ENCODE results near the gene NLRX1.

- TF ChIP-seq CTCF (IDR thresholded peaks at IDR 0.05; ENCODE audit: low read depth, low read length, missing input control) = no peak
- TF ChIP-seq HNF4A (conservative IDR thresholded peaks at IDR 0.05) = no peak
- no peak for TF ChIP-seq ATF3 (IDR thresholded peaks at IDR 0.05)
- no peak for TF ChIP-seq RAD21 (IDR thresholded peaks at IDR 0.05)
- TF ChIP-seq YY1 (IDR thresholded peaks at IDR 0.05) = no peak
- no peak for TF ChIP-seq SP1 (IDR thresholded peaks at IDR 0.05)
- TF ChIP-seq TAF1 (conservative IDR thresholded peaks at IDR 0.05) = no peak
- TF ChIP-seq JUND (IDR thresholded peaks at IDR 0.05) = no peak
- no peak for TF ChIP-seq GABPA (IDR thresholded peaks at IDR 0.05 in 1 of 2, conservative IDR thresholded peaks at IDR 0.05 in 1 of 2)
- TF ChIP-seq MAX (IDR thresholded peaks at IDR 0.05) = no peak
Observed at GRCh38 chr11:119125821-119126220, 42.7 kb upstream of the NLRX1 start.

Measured in liver (tissue), 3 donors.